Stimulated activated CD8-positive, alpha-beta memory T cell treated with anti-CD3 and anti-CD28 coated beads, Interleukin-7, amount 100 ng/mL, for 24 hours (primary cell): ENCODE results near the gene OCA2.

Experiments
- DNase-seq: peaks from one replicate; pipeline ENCODE4 v3.0.0-alpha.2; 2020; ENCODE audit warnings: low read depth

OCA2 gene

GRCh38 chr15:27817258-27817657, 281.9 kb downstream of the OCA2 start:
- DNase-seq = no peak

DNA sequence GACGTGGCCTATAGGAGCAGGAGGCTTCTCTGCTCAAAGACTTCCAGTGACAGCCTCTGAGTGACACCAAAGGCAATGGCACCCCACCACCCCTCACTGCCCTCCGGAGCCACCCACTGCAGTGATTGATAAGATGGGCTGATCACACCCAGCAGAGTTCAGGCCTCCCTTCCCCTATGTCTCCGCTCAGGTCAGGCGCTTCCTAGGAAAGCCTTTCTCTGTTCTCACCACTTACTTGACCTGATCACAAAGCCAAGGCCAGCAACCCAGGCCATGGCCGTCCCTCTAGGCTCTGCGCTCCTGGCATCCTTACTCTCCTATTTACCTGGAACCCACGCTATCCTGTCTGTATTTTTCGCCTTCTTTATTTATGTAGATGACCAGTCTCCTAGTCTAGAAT, 282.3 kb downstream of the OCA2 start:
- no peak for DNase-seq

DNA sequence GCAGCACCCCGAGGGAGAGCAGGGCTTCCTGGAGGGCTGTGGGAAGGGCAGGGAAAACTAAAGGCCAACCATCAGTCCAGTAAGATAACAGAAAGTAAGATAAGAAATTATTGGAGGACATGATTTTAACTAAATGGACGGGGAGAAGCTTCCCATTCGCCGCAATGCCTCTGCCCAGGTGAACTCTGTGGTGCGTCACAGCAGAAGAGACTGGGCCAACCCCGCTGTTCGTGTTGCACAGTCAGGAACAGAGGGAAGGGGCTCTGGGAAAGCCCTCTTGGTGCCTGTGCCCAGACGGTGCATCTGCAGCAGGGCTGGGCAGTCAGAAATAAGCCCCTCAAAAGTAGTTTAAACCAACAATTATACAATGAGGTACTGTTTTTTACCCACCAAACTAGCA, 284.1 kb downstream of the OCA2 start:
- DNase-seq = no peak

- no peak for DNase-seq
These were observed 286.0 kb downstream of the OCA2 start for GRCh38 chr15:27813139-27813538.

GRCh38 chr15:27808182-27808581, 290.9 kb downstream of the OCA2 start:
- no peak for DNase-seq

DNA sequence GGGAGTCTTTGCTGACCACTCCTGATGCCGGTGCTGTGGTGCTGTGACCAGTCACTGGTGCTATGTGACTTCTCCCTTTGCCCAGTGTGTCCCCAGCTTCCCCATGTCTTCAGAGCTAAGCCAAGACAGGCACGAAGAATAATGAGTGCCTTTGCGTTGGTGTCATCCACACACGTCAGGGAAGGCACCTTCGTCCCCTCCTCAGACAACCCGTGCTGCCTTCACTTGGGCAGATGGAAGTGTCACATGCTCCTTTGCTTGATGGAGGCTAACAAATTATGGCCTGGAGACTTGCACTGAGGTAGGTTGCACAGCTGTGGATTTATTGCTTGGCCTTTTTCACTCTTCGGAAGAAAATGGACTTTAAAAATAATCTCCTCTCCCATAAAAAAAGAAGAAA, 291.8 kb downstream of the OCA2 start:
- no peak for DNase-seq

DNA sequence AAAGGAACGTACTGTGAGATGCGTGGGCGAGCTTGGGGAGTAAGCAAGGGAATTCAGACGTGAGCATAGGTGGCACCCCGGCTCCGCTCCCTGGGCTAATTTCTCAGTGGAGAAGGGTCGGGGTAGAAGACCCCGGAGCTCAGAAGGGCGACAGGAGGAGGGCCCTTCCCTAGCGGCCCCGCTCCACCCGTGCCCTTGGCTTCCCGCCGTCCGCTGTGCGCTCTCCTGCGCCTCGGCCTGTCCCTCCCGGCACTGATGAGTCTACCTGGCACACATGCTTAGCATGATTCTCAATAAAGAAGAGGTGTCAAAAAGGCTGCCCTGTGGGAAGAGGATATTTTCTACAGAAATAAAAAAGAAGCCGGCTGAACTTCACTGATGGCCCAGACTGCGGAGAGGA, 292.7 kb downstream of the OCA2 start:
- no peak for DNase-seq

GRCh38 chr15:27805261-27806220, 293.6 kb downstream of the OCA2 start:
- no peak for DNase-seq

- no peak for DNase-seq
These were observed 294.4 kb downstream of the OCA2 start for GRCh38 chr15:27804569-27805260.

DNA sequence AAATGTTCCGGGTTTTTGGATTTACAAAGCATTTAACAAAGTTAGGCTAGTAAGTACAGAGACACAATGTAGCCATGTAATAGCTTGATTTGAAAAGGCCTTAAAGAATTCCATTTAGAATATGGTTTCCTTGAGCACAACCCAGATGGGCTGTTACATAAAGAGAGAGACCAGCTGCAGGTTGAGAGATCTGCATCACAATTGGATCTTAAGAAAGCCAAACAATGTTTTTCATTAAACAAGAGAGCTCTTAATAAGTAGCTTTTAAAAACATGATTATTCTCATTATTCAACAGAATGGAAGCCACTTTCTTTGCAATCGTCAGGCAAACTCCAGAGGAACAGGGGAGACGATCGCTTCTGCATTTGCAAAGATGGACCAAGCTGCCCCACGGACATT, 300.3 kb downstream of the OCA2 start:
- no peak for DNase-seq

GRCh38 chr15:27797765-27798164, 301.4 kb downstream of the OCA2 start:
- DNase-seq = no peak

GRCh38 chr15:27796405-27797320, 302.5 kb downstream of the OCA2 start:
- no peak for DNase-seq

DNA sequence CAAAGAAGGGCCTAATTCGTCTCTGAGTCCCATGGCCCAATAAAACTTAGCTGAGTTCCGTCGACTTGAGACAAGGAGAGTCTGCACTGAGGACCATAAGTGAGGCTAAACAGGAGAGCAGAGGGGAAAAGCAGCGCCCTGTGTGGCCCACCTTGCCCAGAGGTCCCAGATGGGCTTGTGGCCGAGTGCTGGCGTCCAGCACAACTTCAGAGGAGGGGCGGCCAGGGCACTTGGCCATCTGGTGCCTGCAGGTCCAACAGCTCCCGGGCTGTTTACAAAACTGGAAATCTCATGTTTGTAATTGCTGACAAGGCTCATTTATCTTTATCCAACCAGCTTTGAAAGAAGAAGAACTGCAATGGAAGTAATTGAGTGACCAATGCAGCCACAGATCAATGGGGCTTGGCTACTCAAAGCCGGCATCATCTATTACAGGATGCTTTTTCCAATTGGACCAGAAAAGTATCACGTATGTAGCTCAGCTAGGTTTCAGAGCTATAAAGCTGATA, 306.3 kb downstream of the OCA2 start:
- no peak for DNase-seq

DNA sequence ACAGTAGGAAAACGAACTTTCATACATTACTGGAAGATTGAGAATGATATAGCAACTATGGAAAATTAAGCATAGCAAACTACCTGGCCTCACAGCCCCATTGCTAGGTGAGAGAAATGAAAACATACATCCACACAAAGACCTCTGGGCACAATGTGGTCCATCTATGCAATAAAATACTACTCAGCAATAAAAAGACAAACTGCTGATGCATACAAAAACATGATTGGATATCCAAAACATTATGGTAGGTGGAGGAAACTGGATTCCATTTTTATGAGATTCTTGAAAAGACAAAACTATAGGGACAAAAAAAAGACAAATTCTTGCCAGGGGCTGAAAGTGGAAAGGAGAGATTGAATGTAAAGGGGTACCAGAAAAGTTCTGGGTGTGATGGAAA, 308.8 kb downstream of the OCA2 start:
- DNase-seq = no peak

DNA sequence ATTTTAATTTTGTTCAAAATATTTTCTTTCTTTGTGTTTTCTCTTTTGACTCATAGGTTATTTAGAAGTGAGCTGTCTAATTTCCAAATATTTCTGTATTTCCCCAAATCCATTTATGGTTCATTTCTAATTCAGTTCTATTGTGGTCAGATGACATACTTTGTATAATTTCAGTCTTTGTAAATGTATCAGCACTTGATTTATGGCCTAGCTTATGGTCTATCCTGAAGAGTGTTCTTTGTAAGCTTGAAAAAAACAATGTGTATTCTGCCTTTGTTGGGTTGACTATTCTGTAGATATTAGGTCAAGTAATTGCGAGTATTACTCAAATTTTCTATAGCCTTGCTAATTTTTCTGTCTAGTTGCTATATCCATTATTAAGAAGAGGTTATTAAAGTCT, 311.2 kb downstream of the OCA2 start:
- DNase-seq = no peak

GRCh38 chr15:27784107-27784506, 315.0 kb downstream of the OCA2 start:
- DNase-seq = no peak

GRCh38 chr15:27783678-27784077, 315.4 kb downstream of the OCA2 start:
- DNase-seq = no peak

- no peak for DNase-seq
These were observed 317.0 kb downstream of the OCA2 start for GRCh38 chr15:27782125-27782524.

DNA sequence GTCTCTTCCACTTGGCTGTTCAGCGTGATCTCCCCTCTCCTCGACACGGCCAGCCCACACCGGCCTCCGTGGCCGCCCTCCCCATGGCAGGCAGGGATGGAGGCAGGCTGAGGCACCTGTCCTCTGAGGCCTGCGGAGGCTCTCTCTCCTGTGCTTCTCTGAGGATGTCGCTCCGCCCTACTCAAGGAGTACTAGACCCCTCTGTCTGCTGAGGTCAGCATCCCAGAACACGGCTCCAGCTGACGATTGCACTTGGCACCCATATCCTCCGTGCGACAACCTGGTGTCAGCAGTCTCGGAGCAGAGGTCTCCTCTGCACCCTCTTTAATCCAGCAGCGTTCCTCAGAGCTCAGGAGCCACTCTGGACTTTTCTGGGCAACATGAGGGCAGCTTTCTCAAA, 322.6 kb downstream of the OCA2 start:
- DNase-seq = no peak

- no peak for DNase-seq
These were observed 324.5 kb downstream of the OCA2 start for GRCh38 chr15:27774638-27775037.

- no peak for DNase-seq
These were observed 324.9 kb downstream of the OCA2 start for GRCh38 chr15:27774191-27774590.

GRCh38 chr15:27771892-27772291, 327.2 kb downstream of the OCA2 start:
- no peak for DNase-seq
